ENCODE results near the gene PKIB.

PKIB gene

GRCh38 chr6:122749451-122750050, 139.3 kb downstream of the PKIB start:
- no peak for DNase-seq

- no peak for DNase-seq
Measured at GRCh38 chr6:122751326-122751725, 141.1 kb downstream of the PKIB start.

- no peak for DNase-seq
Measured at GRCh38 chr6:122752459-122752858, 142.3 kb downstream of the PKIB start.

GRCh38 chr6:122753000-122753687, 142.9 kb downstream of the PKIB start:
- no peak for DNase-seq

GRCh38 chr6:122753688-122754056, 143.5 kb downstream of the PKIB start:
- DNase-seq, result no peak

GRCh38 chr6:122754191-122754731, 144.1 kb downstream of the PKIB start:
- DNase-seq, result no peak

GRCh38 chr6:122755901-122756300, 145.7 kb downstream of the PKIB start:
- no peak for DNase-seq

DNA sequence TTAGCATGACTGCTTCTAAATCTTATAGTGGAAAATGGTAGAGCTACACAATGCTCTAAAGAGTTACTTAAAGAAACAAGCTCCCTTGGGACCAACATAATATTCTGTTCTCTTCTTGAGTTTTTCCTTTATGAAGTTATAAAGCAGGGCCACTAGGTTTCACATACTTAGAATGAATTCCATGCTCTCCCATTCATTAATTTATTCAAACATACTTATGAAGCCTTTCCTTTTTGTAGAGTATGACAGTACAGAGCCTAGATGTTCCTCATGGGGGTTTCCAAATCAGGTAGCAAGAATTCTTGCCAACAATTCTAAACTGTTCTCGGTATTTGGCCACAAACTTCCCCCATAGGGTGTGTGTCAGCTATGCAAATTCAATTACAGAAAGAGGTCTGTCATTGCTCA, 148.7 kb downstream of the PKIB start:
- no peak for DNase-seq

DNA sequence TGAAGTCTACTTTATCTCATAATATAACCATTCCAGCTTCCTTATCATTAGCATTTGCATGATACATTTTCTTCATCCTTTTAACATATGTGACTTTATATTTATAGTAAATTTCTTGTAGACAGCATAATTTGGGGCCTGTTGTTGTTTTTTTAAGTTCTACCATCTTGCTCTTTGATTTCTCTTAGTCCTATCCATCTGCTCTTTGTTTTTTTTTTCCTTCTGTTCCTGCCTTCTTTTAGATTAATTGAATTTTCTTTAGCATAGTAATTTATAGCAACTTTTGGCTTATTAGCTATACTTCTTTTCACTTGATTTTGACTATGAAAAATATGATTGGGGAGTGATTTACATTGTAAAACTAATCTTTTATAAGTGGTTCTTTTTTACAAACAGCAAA, 150.1 kb downstream of the PKIB start:
- DNase-seq, result no peak

DNA sequence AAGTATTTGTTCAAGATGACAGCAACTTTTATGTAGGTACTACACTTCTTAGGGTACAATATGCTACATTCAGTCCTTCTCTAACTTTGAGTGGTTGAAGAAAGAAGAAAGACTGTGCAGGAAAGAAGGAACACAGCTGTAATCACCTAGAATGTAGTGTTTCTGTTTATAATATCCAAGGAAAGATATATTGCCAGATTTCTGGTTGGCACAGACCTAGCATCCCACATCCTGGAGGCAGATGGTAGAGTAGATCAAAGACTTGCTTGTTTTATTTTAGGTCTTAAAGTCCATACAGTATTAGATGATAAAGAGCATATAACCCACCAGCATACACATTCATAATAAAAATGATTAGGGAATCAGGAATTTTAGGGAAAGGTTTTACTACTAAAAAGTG, 156.1 kb downstream of the PKIB start:
- no peak for DNase-seq

DNA sequence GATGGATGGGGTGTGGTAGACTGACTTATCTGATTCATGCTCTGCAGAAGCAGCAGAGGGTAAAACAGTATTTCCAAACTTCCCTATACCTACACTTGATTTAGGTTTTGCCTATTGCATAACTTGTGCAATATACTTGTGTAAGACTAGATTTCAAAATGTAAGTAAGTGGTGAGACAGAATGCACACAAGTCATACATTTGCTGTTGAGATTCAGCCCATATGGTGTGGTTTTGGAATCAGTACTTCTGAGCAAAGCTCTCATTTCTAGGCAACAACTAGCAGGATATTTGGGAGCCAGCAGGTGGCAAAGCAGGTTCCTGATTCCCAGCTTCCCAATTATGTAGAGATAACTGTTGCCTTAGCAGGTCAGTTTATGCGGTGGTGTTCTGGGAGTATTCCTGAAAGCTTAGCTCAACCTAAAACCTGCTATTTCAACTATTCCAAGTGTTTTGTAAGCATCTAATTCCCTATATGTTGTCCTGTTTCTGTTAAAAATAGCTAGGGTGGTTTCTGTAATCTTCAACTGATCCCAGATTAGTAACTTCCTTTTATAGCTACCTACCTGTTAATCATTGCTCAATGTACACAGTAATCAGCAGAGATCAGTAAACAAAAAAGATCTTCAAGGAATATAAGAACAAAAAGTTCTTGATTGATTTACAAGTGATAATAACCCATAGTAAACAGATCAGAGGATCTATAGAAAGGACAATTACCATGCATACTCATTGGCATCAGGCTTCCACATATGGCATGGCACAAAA, 160.8 kb downstream of the PKIB start:
- no peak for DNase-seq

GRCh38 chr6:122772724-122773415, 162.7 kb downstream of the PKIB start:
- DNase-seq, result no peak
